Islet precursor cell (in vitro differentiated cells): ENCODE results near the gene LINC01488.

ENCODE experiments used
- DNase-seq: peaks from one replicate; pipeline ENCODE4 v3.0.0-alpha.2; 2018

The LINC01488 gene

DNA sequence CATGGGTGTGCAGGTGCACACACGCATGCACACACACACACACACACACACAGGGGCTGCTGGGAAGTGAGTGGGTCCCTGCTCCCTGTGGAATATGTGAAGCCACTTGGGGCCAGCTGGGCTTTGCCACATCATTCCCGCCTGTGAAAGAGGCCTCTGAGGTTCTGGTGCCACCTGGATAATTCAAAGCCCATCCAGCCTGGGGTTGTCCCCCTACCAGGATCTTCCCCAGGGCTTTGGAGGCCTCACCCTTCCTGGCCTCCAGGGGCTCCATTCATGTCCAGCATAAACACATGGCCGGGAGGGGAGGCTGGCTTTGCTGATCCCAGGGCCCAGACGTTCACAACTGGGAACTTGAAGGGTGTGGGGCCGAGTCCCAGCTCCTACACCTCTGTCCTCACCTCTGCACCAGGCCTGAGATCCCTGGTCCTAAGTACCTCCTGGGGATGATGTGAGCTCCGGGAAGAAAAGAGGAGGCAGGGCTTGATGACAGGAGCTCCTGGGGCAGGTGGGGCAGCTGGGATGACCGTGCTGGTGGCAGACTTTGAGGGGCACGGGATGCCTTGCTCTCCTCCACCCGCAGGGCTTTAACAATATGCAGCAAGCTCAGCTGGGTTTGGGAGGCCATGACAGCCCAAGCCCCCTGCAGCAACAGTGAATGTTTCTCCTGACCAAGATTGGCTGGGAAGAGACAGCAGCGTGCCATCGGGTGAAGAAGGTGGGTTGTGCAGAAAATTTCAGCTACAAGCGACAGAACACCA is 14.2 kb downstream of the LINC01488 start:
- DNase-seq: no peak

DNA sequence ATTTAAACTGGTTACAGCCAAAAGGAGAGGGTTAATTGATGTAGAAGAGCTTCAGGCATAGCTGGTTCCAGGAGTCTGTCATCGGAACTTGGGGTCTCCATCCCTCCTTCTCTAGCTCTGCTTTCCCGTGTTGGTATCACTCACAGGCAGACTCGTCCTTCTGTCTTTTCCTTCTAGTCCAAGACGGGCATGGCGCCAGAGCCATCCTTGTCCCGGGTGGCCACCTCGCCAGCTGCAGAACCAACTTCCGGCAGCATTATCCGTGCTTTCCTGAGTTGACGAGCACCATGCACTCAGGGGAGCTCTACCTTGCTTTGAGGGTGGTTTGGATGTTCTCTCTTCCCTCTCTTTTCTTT is 14.7 kb downstream of the LINC01488 start:
- DNase-seq: no peak

DNA sequence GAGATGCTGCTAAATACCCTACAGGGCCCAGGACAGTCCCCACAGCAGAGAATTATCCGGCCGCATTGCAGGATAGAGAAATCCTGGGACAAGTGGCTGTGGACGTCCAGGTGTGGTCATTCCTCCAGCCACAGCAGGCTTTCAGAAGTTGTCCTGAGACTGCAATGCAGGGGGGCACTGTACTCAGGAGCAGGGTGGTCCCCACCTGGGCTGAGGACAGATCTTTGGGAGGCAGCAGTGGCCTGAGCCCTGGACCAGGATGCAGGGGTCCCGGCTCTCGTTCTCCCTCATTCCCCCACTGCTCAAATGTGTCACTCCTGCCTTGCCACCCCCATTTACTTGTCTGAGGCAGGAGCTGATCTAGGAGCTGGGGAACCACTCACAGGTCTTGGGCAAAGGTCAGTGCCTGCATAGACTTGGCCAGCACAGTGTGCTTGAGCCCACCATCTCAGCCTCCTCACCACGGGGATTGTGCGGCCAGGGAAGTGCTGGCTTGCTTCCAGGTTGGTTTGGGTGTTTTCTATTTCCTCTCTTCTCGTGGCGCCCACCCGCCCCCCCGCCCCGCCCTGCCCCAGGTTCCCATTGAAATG is 15.3 kb downstream of the LINC01488 start:
- no peak for DNase-seq

DNA sequence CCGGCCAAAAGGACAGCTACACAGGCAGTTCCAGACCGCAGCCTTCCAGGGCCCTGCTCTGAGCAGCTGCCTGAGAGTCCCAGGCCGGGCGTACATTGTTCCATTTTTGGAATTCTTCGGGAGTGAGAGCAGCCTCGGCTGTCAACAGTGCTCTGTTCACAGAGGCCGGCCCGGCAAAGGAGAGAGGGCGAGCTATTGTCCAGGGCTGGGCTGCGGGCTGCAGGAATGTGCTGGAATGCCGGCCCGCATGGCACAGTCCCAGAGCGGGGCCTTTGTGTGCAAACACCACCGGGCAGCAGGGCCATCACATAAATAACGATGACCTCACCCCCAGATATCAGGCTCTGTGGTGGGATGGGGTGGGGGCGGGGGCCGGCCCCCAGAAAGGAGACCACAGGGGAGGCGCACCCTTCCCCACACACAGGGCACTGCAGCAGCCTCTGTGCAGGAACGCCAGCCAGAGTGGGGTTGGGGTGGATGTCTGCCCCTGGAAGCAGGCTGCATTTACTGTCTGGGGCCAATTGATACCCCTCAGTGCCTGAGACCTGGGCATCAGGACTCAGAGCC is 15.8 kb downstream of the LINC01488 start:
- DNase-seq: peak; percentile 99

GRCh38 chr11:69498614-69499175 is 17.2 kb downstream of the LINC01488 start:
- DNase-seq: no peak

DNA sequence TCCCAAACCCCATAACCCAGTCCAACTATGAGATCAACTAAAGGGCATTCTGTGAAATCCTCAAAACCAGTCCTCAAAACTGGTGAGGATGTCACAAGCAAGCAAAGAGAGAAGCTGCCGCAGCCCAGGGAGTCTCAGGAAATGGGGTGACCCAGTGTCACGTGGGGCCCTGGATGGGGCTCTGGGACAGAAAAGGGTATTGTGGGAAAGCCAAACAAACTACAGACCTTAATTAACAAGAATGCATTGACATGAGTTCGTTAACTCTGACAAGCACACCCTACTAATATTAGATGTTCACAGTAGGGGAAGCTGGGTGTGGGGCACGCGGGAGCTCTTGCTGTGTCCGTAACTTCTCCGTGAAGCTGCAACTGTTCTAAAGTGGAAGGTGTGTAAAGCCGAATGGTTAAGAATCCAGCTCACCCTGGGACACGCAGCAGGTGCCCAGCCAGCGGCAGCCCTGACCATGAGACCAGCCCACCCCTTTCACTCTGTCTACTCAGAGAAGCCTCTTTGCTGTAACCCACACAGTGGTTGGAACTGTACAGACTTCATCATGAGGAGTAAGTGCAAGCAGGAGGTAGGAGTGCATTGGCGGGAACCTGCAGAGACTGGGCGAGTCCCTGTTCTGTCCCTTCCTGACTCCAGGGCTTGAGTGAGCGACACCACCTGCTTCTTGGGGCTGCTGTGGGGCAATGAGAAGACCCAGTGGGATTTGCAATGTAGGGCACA is 17.9 kb downstream of the LINC01488 start:
- DNase-seq: no peak

DNA sequence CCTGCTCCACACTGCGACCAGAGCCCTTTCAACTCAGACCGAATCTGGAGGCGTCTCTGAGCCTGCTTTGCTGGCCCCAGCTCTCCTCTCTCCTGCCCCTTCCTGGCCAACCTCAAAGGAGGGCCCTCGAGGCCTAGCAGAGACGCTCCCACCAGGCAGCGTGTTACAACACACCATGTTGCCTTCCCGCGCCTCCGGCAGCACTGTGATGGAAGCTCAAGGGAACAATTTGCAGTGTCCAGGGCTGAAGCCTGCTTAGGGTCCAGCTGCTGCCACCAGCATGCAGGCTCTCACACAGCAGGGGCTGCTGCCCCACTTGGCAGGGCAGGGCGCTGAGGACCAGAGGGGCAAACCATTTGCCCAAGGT is 18.4 kb downstream of the LINC01488 start:
- DNase-seq: no peak

- no peak for DNase-seq
These were observed 19.0 kb downstream of the LINC01488 start for GRCh38 chr11:69500285-69501120.

DNA sequence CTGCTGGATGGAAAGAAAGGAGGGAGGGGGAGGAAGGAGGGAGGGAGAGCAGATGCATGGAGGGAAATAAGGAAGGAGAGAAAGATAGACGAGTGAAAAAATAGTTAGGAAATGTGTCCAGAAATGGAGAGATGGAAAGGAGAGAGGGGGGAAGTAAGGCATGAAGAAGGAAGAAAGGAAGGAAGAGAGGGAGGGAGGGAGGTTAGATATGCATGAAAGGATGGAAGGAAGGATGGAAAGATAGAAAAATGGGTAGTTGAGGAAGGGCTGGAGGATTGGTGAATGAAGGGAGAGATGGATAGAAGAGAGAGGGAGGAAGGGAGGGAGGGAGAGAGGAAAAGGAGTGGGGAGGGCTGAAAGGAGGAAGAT is 19.6 kb downstream of the LINC01488 start:
- no peak for DNase-seq

- no peak for DNase-seq
These were observed 20.7 kb downstream of the LINC01488 start for GRCh38 chr11:69501891-69502860.

- DNase-seq: no peak
These were observed 22.7 kb downstream of the LINC01488 start for GRCh38 chr11:69504127-69504526.

DNA sequence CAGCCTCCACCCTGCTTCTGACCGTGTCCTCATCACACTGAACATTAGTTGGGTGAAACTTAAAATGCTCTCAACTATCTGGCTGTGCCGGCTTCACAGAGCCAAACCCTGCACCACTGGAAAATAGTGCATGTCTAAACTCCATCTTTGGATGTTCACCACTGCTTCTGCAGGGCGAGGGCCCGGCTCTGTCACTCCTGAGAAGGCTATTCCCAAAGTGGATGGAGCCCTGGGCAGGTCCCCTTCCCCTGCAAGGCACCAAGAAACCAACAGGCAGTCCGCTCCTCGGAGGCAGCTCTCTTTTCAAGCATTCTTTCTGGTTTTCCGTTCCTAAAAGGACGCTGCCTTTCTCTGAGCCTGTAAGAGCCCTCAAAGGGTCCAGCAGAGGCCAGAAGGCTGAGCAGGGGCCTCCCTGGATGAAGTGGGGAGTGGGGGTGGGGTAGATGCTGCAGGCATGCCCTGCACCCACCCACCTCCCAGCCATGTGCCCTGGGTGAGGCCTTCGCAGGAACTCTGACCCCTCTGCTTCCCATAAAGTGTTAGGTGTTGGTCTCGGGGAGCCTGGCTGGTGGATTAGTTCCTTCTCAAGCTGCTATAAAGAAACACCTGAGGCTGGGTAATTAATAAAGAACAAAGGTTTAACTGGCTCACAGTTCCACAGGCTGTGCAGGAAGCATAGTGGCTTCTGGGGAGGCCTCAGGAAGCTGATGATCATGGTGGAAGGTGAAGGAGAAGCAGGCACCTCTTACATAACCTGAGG is 23.3 kb downstream of the LINC01488 start:
- no peak for DNase-seq

DNA sequence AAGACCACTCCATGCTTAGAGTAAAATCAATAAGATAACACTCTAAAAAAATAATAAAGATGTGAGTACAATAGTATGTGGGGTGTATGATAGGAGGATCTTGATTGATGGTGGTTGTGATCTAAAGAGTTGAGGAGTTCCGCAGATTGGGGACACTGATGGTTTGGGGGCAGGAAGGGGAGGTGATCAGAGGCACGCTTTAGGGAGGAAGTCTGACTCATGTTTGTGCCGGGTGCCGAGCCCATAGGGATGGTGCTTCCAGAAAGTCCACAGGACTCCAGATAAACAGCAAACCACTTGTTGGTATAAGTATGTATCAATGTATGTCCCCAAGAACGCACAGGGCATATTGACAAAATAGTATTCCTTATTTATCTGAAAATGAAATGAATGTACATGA is 27.5 kb downstream of the LINC01488 start:
- no peak for DNase-seq

DNA sequence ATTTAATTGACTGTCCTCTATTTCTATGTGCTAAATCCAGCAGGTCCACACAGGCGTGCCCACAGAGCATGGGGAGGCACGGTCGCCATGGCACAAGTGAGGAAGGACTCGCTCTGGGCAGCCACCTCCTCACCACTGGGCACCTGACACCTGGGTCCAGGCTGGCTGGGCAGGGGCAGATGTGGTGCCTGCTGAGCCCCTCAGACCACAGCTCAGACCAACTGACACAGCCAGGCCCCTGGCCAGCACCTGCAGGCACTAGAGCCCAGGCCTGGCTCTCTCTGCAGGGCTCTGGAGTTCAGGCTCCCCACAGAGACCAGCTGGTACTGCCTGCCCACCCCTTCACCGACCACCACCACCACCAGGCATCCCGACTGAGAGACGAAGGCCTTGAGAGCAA is 27.9 kb downstream of the LINC01488 start:
- DNase-seq: no peak

DNA sequence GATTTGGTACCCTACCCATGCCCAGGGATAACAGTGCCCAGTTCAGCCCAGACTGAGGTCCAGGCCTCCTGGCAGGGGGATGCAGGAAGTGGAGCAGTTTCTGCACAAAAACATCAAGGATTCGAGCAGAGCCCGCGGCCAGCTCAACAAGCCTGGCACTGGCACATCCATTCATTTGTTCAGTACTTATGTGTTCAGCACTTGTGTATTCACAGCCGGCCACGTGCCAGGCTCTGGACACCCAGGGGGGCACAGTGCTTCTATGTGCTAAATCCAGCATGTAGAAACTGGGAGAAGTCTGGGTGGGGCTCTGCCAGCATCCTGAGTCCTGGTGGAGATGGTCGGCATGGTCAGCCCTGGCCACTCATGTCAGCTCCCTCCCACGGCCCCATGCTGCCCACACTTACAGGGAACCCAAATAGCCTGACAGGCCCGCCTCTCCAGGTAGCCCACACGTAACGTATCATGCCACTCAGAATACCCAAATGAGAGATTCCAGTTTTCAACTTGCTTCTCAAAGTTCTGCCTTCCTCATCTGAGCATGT is 28.5 kb downstream of the LINC01488 start:
- DNase-seq: no peak

DNA sequence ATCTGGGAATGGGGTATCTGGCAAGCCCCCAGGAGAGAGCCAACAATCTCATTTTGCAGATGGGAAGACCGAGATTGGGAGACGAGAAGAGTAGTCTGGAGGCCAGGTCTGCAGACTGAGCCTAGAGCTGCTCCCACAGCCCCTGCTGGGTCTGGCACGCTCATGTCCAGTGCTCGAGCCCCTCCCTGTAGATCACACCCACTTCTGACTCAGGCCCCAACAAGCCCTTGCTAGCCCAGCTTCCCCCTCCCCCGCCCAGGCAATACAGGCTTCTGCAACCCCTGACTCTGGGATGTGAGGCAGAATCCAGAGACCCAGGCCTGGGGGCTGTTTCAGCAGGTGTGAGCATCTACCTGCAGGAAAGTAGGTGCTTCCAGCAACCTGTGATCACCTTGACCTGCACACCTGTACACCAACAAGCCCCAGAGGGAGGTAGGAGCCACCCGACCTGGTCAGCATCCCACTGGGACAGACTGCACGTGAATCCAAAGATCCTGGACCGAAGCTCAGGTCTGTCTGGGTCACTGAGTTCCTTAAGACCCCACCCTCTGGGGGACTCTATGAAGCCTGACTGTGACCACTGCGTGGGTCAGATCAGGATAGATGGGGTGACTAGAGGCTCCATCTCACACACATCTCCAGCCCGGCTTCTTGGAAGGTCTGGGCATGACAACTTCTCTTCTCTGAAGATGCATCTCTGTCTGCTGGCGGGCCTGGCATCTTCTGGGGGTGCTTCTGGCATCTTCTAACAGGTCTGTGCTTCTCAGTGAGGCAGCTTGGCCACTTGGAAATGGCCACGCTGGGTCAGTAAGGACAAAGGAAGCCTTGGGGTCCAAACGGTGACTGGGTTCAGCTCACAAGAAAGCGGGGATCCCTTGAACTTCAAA is 29.3 kb downstream of the LINC01488 start:
- DNase-seq: peak; percentile 93

- no peak for DNase-seq
These were observed 30.0 kb downstream of the LINC01488 start for GRCh38 chr11:69511358-69512055.

DNA sequence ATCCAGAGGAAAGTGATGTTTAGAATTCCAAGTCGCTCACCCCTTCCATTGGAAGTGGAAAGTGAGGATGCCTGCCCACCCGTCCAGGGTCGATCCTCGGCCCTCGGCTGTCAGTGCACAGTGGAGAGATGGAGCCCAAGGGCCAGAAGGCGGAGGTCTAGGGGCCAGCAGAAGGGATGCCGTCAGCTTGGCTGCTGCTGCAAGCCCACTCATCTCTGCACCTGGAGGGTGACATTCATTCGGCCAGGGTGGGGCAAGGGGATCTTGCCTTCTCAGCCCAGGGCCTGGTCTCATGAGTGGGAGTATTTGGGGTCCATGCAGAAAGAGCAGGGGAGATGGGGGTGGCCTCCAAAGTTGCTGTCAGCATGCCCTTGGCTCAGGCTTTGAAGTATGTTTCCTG is 30.7 kb downstream of the LINC01488 start:
- DNase-seq: no peak

- no peak for DNase-seq
These were observed 31.3 kb downstream of the LINC01488 start for GRCh38 chr11:69512790-69513189.
